ENCODE measurements around the gene MMD2.

DNA sequence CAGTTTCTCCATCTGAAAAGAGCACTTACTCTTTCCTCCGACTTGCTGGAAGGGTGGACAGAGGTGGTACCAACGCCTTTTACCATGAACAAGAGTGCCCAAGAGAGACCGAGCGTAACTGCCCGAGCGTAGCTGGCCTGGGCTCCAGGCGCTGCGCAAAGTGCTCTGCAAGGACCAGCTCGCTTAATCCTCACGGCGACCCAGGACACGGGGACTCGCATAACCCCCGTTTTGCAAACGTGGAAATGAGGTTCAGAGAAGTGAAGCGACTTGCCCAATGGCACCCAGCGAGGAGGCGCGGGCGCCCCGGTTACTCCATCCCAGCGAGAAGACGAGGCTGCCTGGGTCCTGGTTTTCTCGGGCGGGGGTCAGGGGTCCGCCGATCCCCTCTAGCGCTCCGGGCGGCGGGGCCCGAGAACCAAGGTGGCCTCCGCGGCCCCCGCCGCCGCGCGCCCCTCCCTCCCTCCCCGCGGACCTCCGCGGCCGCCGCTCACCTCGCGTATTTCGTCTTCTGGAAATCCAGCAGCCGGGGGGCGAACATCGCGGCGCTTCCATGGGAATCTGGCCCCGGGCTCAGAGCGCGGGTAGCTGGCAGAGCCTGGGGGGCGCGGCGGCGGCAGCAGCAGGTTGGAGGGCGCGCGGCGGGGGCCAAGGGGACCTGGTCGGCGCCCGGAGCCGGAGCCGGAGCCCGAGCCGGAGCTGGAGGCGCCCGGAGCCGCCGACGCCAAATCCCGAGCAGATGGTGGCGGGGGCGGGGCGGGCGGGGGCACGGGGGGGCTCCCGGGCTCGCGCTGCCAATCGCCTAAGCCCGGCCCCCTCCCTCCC is at the start of gene MMD2:
- TF ChIP-seq POLR2AphosphoS5 (IDR thresholded peaks at IDR 0.05; ENCODE audit: low read depth, low read length) = no peak
- no peak for TF ChIP-seq TAF1 (IDR thresholded peaks at IDR 0.05; ENCODE audit: borderline replicate concordance, insufficient read depth, low read length)
- TF ChIP-seq FOXP2 (optimal IDR thresholded peaks at IDR 0.05; ENCODE audit: borderline replicate concordance, extremely low read depth, extremely low read length, insufficient read depth) = no peak
